ENCODE data around the gene VWA2. TPM values are rescaled to one million over a fixed set of nuclear protein-coding genes. Genes with fewer than 3 reads are reported as not detected.

Gene VWA2
- total RNA-seq, 1 experiment from 2014 or later, result 1.6 TPM

GRCh38 chr10:114273910-114274309 is 34.9 kb downstream of the VWA2 start:
- TF ChIP-seq CTCF (conservative IDR thresholded peaks at IDR 0.05), result no peak
- H3K27ac Mint-ChIP-seq, result no peak overlapping the region

More at GRCh38 chr10:114273910-114274309, 34.9 kb downstream of the VWA2 start:
- Histone ChIP-seq H2AFZ (ENCODE audit: low read length) (no peak overlapping the region), H3K23ac (ENCODE audit: insufficient read length, low read depth, low read length) (no peak overlapping the region), H2BK5ac (ENCODE audit: insufficient read length, low read length) (no peak overlapping the region), H2AK5ac (ENCODE audit: insufficient read length, low read length) (no peak overlapping the region), H3K79me1 (ENCODE audit: insufficient read depth, low read depth, low read length, poor library complexity, severe bottlenecking) (no peaks in the 10 kb centered on the region), H4K8ac (replicated peaks; ENCODE audit: insufficient read length, low read depth, low read length) (no peak overlapping the region), H2BK120ac (ENCODE audit: low read depth, low read length, poor library complexity, severe bottlenecking) (no peak overlapping the region), H3K18ac (ENCODE audit: insufficient read length, low read depth, low read length) (no peak overlapping the region), H3K27ac (ENCODE audit: insufficient read length, low read depth, low read length) (no peak overlapping the region), H3K79me2 (ENCODE audit: insufficient read depth, low read length) (no peaks in the 10 kb centered on the region), H4K91ac (ENCODE audit: insufficient read length, low read depth, low read length) (no peak overlapping the region), H4K20me1 (ENCODE audit: control insufficient read depth, insufficient read depth, insufficient read length) (no peaks in the 10 kb centered on the region), H2BK20ac (ENCODE audit: low read depth, low read length, poor library complexity, severe bottlenecking) (no peak overlapping the region), H3K9ac (ENCODE audit: extremely low read depth, insufficient read length, low read length) (no peak overlapping the region), H3K56ac (ENCODE audit: insufficient read length, low read depth, low read length) (no peak overlapping the region), H3K23me2 (ENCODE audit: insufficient read length, low read depth, low read length, poor library complexity, severe bottlenecking) (no peaks in the 10 kb centered on the region), H3K4ac (ENCODE audit: low read depth, low read length) (no peak overlapping the region), H3K4me1 (ENCODE audit: insufficient read depth, low read length) (no peaks in the 10 kb centered on the region), H2BK12ac (ENCODE audit: insufficient read length, low read depth, low read length) (no peak overlapping the region), H4K5ac (ENCODE audit: insufficient read length, low read depth, low read length) (no peak overlapping the region), H3K27me3 (ENCODE audit: insufficient read depth, low read length) (no peaks in the 10 kb centered on the region), H3K14ac (ENCODE audit: insufficient read depth, low read length) (no peak overlapping the region), H3K4me2 (ENCODE audit: insufficient read depth, insufficient read length, low read length) (no peak overlapping the region), H3K9me3 (ENCODE audit: control insufficient read depth, low read depth, low read length) (no peaks in the 10 kb centered on the region), H3T11ph (ENCODE audit: low read length) (no peak overlapping the region), H2BK15ac (ENCODE audit: low read depth, low read length) (no peak overlapping the region)
- Mint-ChIP-seq H3K9me3 (no peaks in the 10 kb centered on the region), H3K27me3 (ENCODE audit: low read depth) (peaks cover 5% of the 10 kb centered on the region), H3K36me3 (ENCODE audit: insufficient read depth in 1 of 3, low read depth in 3 of 3) (no peaks in the 10 kb centered on the region), H3K4me3 (no peak overlapping the region), H3K4me1 (no peaks in the 10 kb centered on the region)
- no CpG with 5 or more reads among the region's 3 CpGs for WGBS (ENCODE audit: extremely low coverage, insufficient read length, low lambda C conversion rate)
- no peak for DNase-seq
